A549 (cell line): ENCODE results near the gene RAPGEF3. TPM values are rescaled to one million over a fixed set of nuclear protein-coding genes. Genes with fewer than 3 reads are reported as not detected.

ENCODE experiments used
- ATAC-seq, 2 experiments: fragments of 200-7000 bp in 1 of 2; fragments of >200 bp in 1 of 2; cut with Nextera tagmentation in 1 of 2; cut with Tn5 transposase in 1 of 2; 3 replicates each; pipeline versions ENCODE4 v1.8.0 to v1.9.1; 2018 to 2020; ENCODE audit warnings: mild to moderate bottlenecking in 1 of 2, moderate library complexity in 1 of 2
- CTCF ChIA-PET: fragments of 300-600 bp; sonication (Branson Sonifier 250); formaldehyde crosslinking; extraction: SDS; loops from one replicate; lab custom pipeline; 2021; ENCODE audit warnings: antibody characterized with exemption, inconsistent platforms; lab: Yijun Ruan, JAX
- POLR2A ChIA-PET: fragments of 350-600 bp; formaldehyde crosslinking; extraction: SDS; loops from one replicate; lab custom pipeline; 2021; ENCODE audit warnings: antibody characterized with exemption, inconsistent platforms; lab: Yijun Ruan, JAX
- DNase-seq, 2 experiments: peaks; one replicate each; pipeline versions ENCODE4 v3.0.0 to v3.0.0-alpha.2; 2011 to 2016; ENCODE audit warnings: low read depth in 1 of 2, low spot score in 1 of 2
- FAIRE-seq: peaks from 2 replicates; lab custom pipeline; 2011; peaks lifted over from hg19 to GRCh38; lab: Jason Lieb, UNC
- H3K27ac ChIP-seq, 2 experiments: fragments of >200 bp; sonication (Bioruptor Twin); formaldehyde crosslinking; 3 replicates each; pipeline ENCODE4 v1.5.1; 2016 to 2017
- H3K4me1 ChIP-seq: fragments of >200 bp; sonication (Bioruptor Twin); formaldehyde crosslinking; 3 replicates; pipeline ENCODE4 v1.6.1; 2016
- H3K4me2 ChIP-seq: fragments of >200 bp; sonication (Bioruptor Twin); formaldehyde crosslinking; 3 replicates; pipeline ENCODE4 v1.6.1; 2016
- H3K4me3 ChIP-seq: fragments of >200 bp; sonication (Bioruptor Twin); formaldehyde crosslinking; 3 replicates; pipeline ENCODE4 v1.5.1; 2016
- H3K9me3 ChIP-seq: fragments of >200 bp; sonication (Bioruptor Twin); formaldehyde crosslinking; 3 replicates; pipeline ENCODE4 v1.6.1; 2016
- BHLHE40 ChIP-seq: IDR thresholded peaks from 2 replicates; pipeline ENCODE4 v1.6.1; 2012; ENCODE audit warnings: low read depth, low read length, inconsistent platforms
- CBX2 ChIP-seq: fragments of 200-600 bp; sonication (generic); IDR thresholded peaks from 2 replicates; pipeline ENCODE4 v1.6.1; 2016; ENCODE audit warnings: low read depth, mild to moderate bottlenecking, borderline replicate concordance
- CBX8 ChIP-seq: fragments of 200-600 bp; sonication (generic); IDR thresholded peaks from 2 replicates; pipeline ENCODE4 v1.6.1; 2016
- CHD2 ChIP-seq: fragments of 150-350 bp; IDR thresholded peaks from 2 replicates; pipeline ENCODE4 v1.6.1; 2014; ENCODE audit warnings: low read length; ENCODE audit not compliant: partially characterized antibody
- CHD4 ChIP-seq: fragments of 200-600 bp; sonication (generic); IDR thresholded peaks from 2 replicates; pipeline ENCODE4 v1.6.1; 2016; ENCODE audit warnings: antibody characterized with exemption, mild to moderate bottlenecking, borderline replicate concordance
- CTCF ChIP-seq: fragments of >200 bp; sonication (Bioruptor Twin); formaldehyde crosslinking; IDR thresholded peaks from 3 replicates; pipeline ENCODE4 v1.5.1; 2016
- EHF ChIP-seq: fragments of 250-450 bp; sonication (Bioruptor Pico); IDR thresholded peaks from 2 replicates; pipeline ENCODE4 v1.5.0; 2020; ENCODE audit warnings: mild to moderate bottlenecking
- EP300 ChIP-seq, 2 experiments: fragments of >200 bp; sonication (Bioruptor Twin); formaldehyde crosslinking; IDR thresholded peaks; 2 replicates in 1 of 2; 3 replicates in 1 of 2; pipeline ENCODE4 v1.6.1; 2016 to 2017
- ESRRA ChIP-seq: fragments of 150-350 bp; IDR thresholded peaks from 2 replicates; pipeline ENCODE4 v1.6.1; 2014; ENCODE audit warnings: mild to moderate bottlenecking, low read length, borderline replicate concordance
- FOSB ChIP-seq: fragments of 250-450 bp; sonication (Bioruptor Pico); IDR thresholded peaks from 2 replicates; pipeline ENCODE4 v1.5.0; 2020; ENCODE audit warnings: mild to moderate bottlenecking, moderate library complexity
- FOSL2 ChIP-seq, 2 experiments: fragments of 450-650 bp in 1 of 2; fragments of >200 bp in 1 of 2; sonication (Bioruptor Twin) in 1 of 2; formaldehyde crosslinking; IDR thresholded peaks; 2 replicates each; pipeline versions ENCODE4 v1.5.0 to v1.6.1; 2016 to 2020; ENCODE audit warnings: mild to moderate bottlenecking in 1 of 2, moderate library complexity in 1 of 2
- FOXS1 ChIP-seq: fragments of 250-450 bp; sonication (Bioruptor Pico); IDR thresholded peaks from 2 replicates; pipeline ENCODE4 v1.5.0; 2020; ENCODE audit warnings: mild to moderate bottlenecking, moderate library complexity
- GATA3 ChIP-seq: IDR thresholded peaks from 2 replicates; pipeline ENCODE4 v1.6.1; 2012; ENCODE audit warnings: borderline replicate concordance
- HDAC2 ChIP-seq: fragments of 200-600 bp; sonication (generic); IDR thresholded peaks from 2 replicates; pipeline ENCODE4 v1.6.1; 2016
- HEYL ChIP-seq: fragments of 250-450 bp; sonication (Bioruptor Pico); IDR thresholded peaks from 2 replicates; pipeline ENCODE4 v1.8.0; 2021; ENCODE audit warnings: mild to moderate bottlenecking, moderate library complexity
- HOXA7 ChIP-seq: fragments of 250-450 bp; sonication (Bioruptor Pico); IDR thresholded peaks from 2 replicates; pipeline ENCODE4 v1.5.0; 2020; ENCODE audit warnings: mild to moderate bottlenecking, moderate library complexity
- JUN ChIP-seq, 2 experiments: fragments of >200 bp; sonication (Bioruptor Twin); formaldehyde crosslinking; IDR thresholded peaks; 2 replicates in 1 of 2; 3 replicates in 1 of 2; pipeline ENCODE4 v1.6.1; 2016 to 2017
- JUNB ChIP-seq: fragments of >200 bp; sonication (Bioruptor Twin); formaldehyde crosslinking; IDR thresholded peaks from 2 replicates; pipeline ENCODE4 v1.6.1; 2016
- KDM1A ChIP-seq: fragments of 200-600 bp; sonication (generic); IDR thresholded peaks from 2 replicates; pipeline ENCODE4 v1.6.1; 2016; ENCODE audit warnings: low read depth, mild to moderate bottlenecking
- KDM5A ChIP-seq: fragments of 200-600 bp; sonication (generic); IDR thresholded peaks from 2 replicates; pipeline ENCODE4 v1.6.1; 2016; ENCODE audit warnings: antibody characterized with exemption, mild to moderate bottlenecking
- MAFK ChIP-seq: fragments of 450-650 bp; IDR thresholded peaks from 2 replicates; pipeline ENCODE4 v1.6.1; 2014; ENCODE audit not compliant: partially characterized antibody
- MAZ ChIP-seq: fragments of 150-350 bp; IDR thresholded peaks from 2 replicates; pipeline ENCODE4 v1.6.1; 2014; ENCODE audit warnings: antibody characterized with exemption, low read depth, low read length, borderline replicate concordance
- NPAS2 ChIP-seq: fragments of 250-450 bp; sonication (Bioruptor Pico); IDR thresholded peaks from 2 replicates; pipeline ENCODE4 v1.8.0; 2022; ENCODE audit warnings: mild to moderate bottlenecking, moderate library complexity, borderline replicate concordance
- NR3C1 ChIP-seq: fragments of >200 bp; sonication (Bioruptor Twin); formaldehyde crosslinking; IDR thresholded peaks from 3 replicates; pipeline ENCODE4 v1.6.1; 2017
- PBX3 ChIP-seq: IDR thresholded peaks from 2 replicates; pipeline ENCODE4 v1.6.1; 2012
- RAD21 ChIP-seq, 2 experiments: fragments of >200 bp in 1 of 2; sonication (Bioruptor Twin) in 1 of 2; formaldehyde crosslinking in 1 of 2; IDR thresholded peaks in 1 of 2; conservative IDR thresholded peaks in 1 of 2; 2 replicates in 1 of 2; 3 replicates in 1 of 2; pipeline ENCODE4 v1.6.1; 2012 to 2018; ENCODE audit warnings: inconsistent platforms in 1 of 2
- RCOR1 ChIP-seq: fragments of 150-350 bp; IDR thresholded peaks from 2 replicates; pipeline ENCODE4 v1.6.1; 2014; ENCODE audit warnings: antibody characterized with exemption, low read length, low read depth
- RFX5 ChIP-seq: fragments of 450-650 bp; IDR thresholded peaks from 2 replicates; pipeline ENCODE4 v1.7.1; 2014; ENCODE audit warnings: antibody characterized with exemption, mild to moderate bottlenecking, moderate library complexity
- RNF2 ChIP-seq: fragments of 200-600 bp; sonication (generic); IDR thresholded peaks from 2 replicates; pipeline ENCODE4 v1.6.1; 2016; ENCODE audit warnings: low read depth, mild to moderate bottlenecking, antibody characterized with exemption, moderate library complexity, borderline replicate concordance
- SMC3 ChIP-seq: fragments of >200 bp; sonication (Bioruptor Twin); formaldehyde crosslinking; IDR thresholded peaks from 3 replicates; pipeline ENCODE4 v1.6.1; 2018; ENCODE audit warnings: inconsistent platforms
- SREBF2 ChIP-seq: fragments of 450-650 bp; IDR thresholded peaks from 2 replicates; pipeline ENCODE4 v1.6.1; 2014; ENCODE audit warnings: mild to moderate bottlenecking, moderate library complexity
- TFCP2L1 ChIP-seq: fragments of 250-450 bp; sonication (Bioruptor Pico); IDR thresholded peaks from 2 replicates; pipeline ENCODE4 v1.5.0; 2021; ENCODE audit warnings: mild to moderate bottlenecking
- TP53 ChIP-seq: fragments of 250-450 bp; sonication (Bioruptor Pico); IDR thresholded peaks from 2 replicates; pipeline ENCODE4 v1.5.0; 2021; ENCODE audit warnings: mild to moderate bottlenecking, moderate library complexity
- ZFP36 ChIP-seq: fragments of 450-650 bp; IDR thresholded peaks from 2 replicates; pipeline ENCODE4 v1.6.1; 2014; ENCODE audit warnings: borderline replicate concordance; ENCODE audit not compliant: partially characterized antibody
- ZNF302 ChIP-seq: fragments of 250-450 bp; sonication (Bioruptor Pico); IDR thresholded peaks from 2 replicates; pipeline ENCODE4 v1.9.0; 2021; ENCODE audit warnings: inconsistent platforms, mild to moderate bottlenecking, moderate library complexity
- ZSCAN20 ChIP-seq: fragments of 250-450 bp; sonication (Bioruptor Pico); IDR thresholded peaks from 2 replicates; pipeline ENCODE4 v1.8.0; 2022; ENCODE audit warnings: mild to moderate bottlenecking, moderate library complexity
- WGBS: methylation state at CpG from one replicate; pipeline ENCODE4 v1.1.6; 2017; ENCODE audit errors: missing lambda C conversion rate; 5-methylcytosine and 5-hydroxymethylcytosine counted together
- polyA plus RNA-seq, 4 experiments: library from polyadenylated mRNA; depleted of rRNA in 3 of 4; stranded (reverse); fragments of >200 nt; fragmentation: RNase III in 1 of 4; extraction: RNeasy Plus Mini Kit Qiagen cat#74134 plus additional on column Dnase treatment in 1 of 4; gene quantifications; 2 replicates in 3 of 4; 3 replicates in 1 of 4; pipeline ENCODE4 v1.2.3, GENCODE V29; 2011 to 2017
- TF ChIP-seq, protein P1 (sequence below): IDR thresholded peaks from 2 replicates; pipeline ENCODE4 v1.6.1; 2012

RAPGEF3 gene
- polyA plus RNA-seq, 2 of the 4 experiments (the other 2 are of a cell fraction): 0.70 to 0.89 TPM

DNA sequence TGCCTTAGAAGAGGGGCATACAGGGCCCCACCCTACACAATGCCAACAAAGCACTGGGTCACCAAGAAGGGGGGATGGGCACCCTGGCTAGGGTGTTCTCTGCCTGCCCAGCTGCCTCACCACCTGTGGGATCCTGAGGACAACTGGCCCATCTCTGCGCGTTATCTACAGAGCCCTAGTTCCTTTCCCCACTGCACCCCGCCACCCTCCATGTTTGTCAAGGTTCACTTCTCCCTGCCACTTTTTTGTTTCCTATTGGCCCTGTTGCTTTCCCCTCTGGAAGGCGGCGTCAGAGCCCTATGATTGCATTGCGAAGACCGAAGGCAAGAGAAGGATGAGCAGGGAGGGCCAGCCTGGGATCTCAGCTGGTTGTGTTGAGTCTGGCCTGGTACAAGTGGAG, 16.0 kb upstream of the RAPGEF3 start:
- POLR2A ChIA-PET: no interaction called here
- H3K9me3 ChIP-seq: no peaks in the 10 kb centered on the region
- DNase-seq: no peak
- peak overlapping the region; percentile 79 for H3K4me3 ChIP-seq
- ATAC-seq: no peak
- no peak for TF ChIP-seq HDAC2
- TF ChIP-seq CBX2: no peak
- no peak for TF ChIP-seq TP53 (CRISPR knock-in tag)
- TF ChIP-seq RNF2: no peak
- no peak for TF ChIP-seq HOXA7 (CRISPR knock-in tag)
- 94% methylated on average over 7 of the region's 7 CpGs for WGBS
- no peak for FAIRE-seq
- peaks cover 66% of the 10 kb centered on the region for H3K4me1 ChIP-seq
- CTCF ChIA-PET: interaction anchor here (1.5 to 59.0 kb wide), 5 partner anchors 10 to 64 kb away, joined by 4 to 1532 read pairs (median 343); partner anchors contain the start of genes ENDOU, RAPGEF3 and RPAP3
- peak overlapping the region; percentile 84 to 96 for H3K27ac ChIP-seq
- peak overlapping the region; percentile 74 for H3K4me2 ChIP-seq

DNA sequence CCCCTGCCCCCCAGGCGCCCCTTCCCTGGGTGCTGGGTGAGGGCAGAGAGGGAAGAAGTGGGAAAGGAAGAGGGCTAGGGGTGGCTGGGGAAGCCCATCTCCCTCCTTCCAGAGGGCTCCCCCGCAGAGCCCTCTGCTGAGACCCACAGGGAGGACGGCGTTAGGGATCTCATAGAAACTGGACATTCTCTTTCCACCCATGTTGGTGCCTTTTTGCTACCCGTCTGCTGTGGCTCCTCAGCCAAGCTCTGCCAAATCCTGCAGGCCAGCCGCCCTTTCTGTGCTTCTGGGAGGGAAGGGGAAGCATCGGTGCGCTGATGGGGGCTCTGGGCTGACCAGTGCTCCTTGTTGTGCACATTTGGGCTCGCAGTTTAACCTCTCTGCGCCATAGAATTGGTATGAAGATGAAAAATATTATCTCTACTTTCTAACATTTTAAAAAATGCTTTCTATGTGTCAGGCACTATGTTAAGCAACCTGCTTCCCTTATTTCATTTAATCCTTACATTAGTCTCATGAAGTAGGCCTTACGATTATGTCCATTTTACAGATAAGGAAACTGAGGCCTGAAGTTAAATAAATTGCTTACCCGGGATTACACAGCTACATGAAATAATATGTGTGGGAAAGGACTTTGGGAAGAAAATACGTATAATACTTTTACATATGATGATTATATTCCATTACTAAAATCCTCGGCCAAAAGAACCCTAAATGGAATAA, 15.3 kb upstream of the RAPGEF3 start:
- Histone ChIP-seq H3K9me3 (no peaks in the 10 kb centered on the region), H3K4me3 (peak overlapping the region; percentile 79), H3K4me2 (peak overlapping the region; percentile 74), H3K27ac (peak overlapping the region; percentile 84 to 96), H3K4me1 (peaks cover 71% of the 10 kb centered on the region)
- FAIRE-seq (no peak), DNase-seq (peak in 1 of 2 experiments; percentile 51), ATAC-seq (peak in 1 of 2 experiments; percentile 46; a peak in 3 of 6 replicates)
- ChIA-PET CTCF (interaction anchor here (1.0 to 59.0 kb wide), 6 partner anchors 11 to 65 kb away, joined by 3 to 1532 read pairs (median 175); partner anchors contain the start of genes ENDOU, RAPGEF3 and RPAP3), POLR2A (no interaction called here)
- 34% methylated on average over 14 of the region's 14 CpGs for WGBS
- TF ChIP-seq JUN (IDR thresholded peaks at IDR 0.05): no peak
- TF ChIP-seq MAFK: no peak
- no peak for TF ChIP-seq KDM5A
- TF ChIP-seq, protein P1, sequence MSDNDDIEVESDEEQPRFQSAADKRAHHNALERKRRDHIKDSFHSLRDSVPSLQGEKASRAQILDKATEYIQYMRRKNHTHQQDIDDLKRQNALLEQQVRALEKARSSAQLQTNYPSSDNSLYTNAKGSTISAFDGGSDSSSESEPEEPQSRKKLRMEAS: no peak
- no peak for TF ChIP-seq MAZ
- no peak for TF ChIP-seq FOSL2 (IDR thresholded peaks at IDR 0.05)
- TF ChIP-seq FOSL2 (CRISPR knock-in tag; IDR thresholded peaks at IDR 0.05): no peak; the same call in 1 of the 2 replicates
- no peak for TF ChIP-seq PBX3
- no peak for TF ChIP-seq EHF (CRISPR knock-in tag)
- no peak for TF ChIP-seq CHD4
- TF ChIP-seq JUNB: no peak
- no peak for TF ChIP-seq EP300 (IDR thresholded peaks at IDR 0.05)
- TF ChIP-seq TP53 (CRISPR knock-in tag): no peak
- TF ChIP-seq CHD2: no peak
- 0 out of 5 replicates have a peak, but pooled peaks of 1 of the 2 experiments have one; percentile 7 for TF ChIP-seq RAD21 (conservative IDR thresholded peaks at IDR 0.05 in 1 of 2, IDR thresholded peaks at IDR 0.05 in 1 of 2)
- TF ChIP-seq HDAC2: peak; percentile 80
- no peak for TF ChIP-seq FOXS1
- TF ChIP-seq SREBF2: no peak
- no peak for TF ChIP-seq HEYL (CRISPR knock-in tag)
- TF ChIP-seq SMC3: 0 out of 3 replicates have a peak, but pooled peaks have one; percentile 4
- TF ChIP-seq CBX8: no peak
- TF ChIP-seq TFCP2L1 (CRISPR knock-in tag): no peak
- no peak for TF ChIP-seq NR3C1
- TF ChIP-seq ESRRA: no peak
- TF ChIP-seq ZSCAN20 (CRISPR knock-in tag): no peak
- TF ChIP-seq KDM1A: peak; percentile 69; the same call in 1 of the 2 replicates
- TF ChIP-seq FOSB (CRISPR knock-in tag): no peak
- TF ChIP-seq NPAS2: no peak
- TF ChIP-seq GATA3: no peak
- no peak for TF ChIP-seq CTCF
- no peak for TF ChIP-seq ZFP36
- TF ChIP-seq RFX5: no peak
- no peak for TF ChIP-seq ZNF302 (CRISPR knock-in tag)
- TF ChIP-seq RCOR1: peak; percentile 37; the same call in 1 of the 2 replicates
- TF ChIP-seq BHLHE40: no peak
- no peak for TF ChIP-seq RNF2
